NOMO-1 treated with dmso at 0.1 percent for 144 hours (cell line): ENCODE results near the gene PPP1R13B.
"Not testable (repeated sequence)": the region's sequence is repeated elsewhere in the genome, so short reads cannot be mapped to it uniquely, and the experiment has no call there.

Source experiments
- DNase-seq: peaks from one replicate; lab custom pipeline; 2025; ENCODE audit not compliant: unreplicated experiment; lab: John Stamatoyannopoulos, UW

Gene PPP1R13B

DNA sequence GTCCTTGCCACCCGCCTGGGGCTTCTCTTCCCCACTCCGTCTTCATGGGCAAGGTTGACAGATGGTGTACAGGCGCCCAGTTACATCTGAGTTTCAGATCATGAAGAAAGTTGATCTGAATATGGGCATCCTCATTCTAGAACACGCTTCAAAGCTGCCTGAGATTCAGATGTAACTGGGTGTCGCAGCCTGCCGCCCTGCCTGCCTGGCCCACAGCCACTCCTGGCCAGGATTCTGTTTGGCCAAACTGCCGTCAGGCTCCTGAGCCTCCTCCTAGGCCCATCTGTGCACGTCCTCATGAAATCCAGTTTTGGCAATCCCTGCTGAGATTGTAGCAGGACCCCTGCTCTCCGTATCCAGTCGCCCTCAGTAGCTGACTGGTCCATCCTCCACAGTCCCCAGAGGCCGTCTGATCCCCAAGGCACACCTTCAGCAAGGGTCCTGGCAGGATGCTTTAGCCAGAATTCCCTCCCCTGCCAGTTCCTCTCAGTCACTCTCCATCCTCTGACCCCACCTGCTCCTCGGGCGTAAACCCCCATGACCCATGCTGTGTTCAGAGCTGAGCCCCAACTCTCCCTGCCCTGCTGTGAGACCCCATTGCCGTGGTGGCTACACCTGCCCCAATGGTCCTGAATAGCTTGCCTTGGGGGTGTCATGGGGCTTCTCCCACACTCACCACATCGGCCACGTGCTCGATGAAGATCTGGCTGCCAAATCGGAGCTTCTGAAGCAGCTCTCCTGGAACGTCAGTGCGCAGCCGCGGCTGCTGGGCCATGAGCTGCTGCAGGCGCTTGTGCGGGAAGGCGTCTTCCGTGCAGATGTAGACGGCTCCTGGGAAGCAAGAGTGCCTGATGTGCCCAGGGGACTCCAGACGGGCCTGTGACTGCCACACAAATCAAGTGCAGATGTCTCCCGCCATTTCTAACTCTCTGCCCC is 144.6 kb downstream of the PPP1R13B start:
- no peak for DNase-seq

DNA sequence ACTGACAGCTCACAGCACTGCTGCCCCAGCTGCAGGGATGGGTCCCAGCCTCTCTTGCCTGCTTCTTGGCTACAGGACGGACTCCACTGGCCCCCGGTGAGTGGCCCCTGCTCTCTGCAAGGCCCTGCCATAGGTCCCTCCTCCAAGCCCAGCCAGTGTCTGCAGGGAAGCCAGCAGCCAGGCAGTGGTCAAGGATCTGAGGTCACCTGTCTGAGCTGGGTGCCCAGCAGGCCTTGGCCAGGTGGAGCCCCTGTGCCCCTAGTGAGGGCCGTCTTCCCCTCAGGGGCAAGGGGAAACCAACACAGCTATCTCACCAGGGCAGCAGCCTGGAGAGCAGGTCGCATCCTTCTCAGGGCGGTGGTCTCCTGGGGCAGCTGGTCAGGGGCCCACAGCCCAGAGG is 145.3 kb downstream of the PPP1R13B start:
- no peak for DNase-seq

DNA sequence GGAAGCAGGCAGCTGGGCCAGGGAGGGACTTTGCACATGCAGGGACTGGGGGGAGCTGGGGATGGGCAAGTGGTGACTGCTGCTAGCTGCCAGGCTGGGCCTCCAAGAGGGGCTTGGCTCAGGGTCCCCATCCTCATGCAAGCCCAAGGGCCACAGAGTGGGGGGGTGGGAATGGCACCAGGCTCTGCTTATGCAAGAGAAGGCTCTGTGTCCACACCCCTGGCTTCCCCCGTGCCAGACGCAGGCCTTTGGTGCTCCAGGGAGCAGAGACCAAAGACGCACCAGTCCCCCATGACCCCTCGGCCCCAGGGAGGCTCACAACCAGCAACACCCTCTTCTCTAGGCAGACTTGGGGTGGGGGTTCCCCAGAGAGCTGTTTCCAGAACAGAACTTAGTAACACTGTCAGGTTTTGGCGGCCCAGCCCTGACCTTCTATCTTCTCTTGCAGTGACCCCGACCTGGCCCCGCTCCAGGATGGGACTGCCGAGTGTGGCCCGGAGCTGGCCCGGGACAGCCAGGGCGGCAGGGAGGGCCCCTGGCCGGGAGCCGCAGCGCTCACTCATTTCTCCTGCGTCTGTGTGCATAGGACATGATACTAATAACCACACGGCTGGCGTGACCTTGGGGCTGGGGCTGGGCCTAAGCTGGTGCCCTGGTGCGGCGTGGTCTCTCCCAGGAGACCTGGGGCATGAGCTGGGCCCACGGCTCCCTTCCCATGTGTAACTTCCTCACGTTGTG is 146.5 kb downstream of the PPP1R13B start:
- DNase-seq = no peak

DNA sequence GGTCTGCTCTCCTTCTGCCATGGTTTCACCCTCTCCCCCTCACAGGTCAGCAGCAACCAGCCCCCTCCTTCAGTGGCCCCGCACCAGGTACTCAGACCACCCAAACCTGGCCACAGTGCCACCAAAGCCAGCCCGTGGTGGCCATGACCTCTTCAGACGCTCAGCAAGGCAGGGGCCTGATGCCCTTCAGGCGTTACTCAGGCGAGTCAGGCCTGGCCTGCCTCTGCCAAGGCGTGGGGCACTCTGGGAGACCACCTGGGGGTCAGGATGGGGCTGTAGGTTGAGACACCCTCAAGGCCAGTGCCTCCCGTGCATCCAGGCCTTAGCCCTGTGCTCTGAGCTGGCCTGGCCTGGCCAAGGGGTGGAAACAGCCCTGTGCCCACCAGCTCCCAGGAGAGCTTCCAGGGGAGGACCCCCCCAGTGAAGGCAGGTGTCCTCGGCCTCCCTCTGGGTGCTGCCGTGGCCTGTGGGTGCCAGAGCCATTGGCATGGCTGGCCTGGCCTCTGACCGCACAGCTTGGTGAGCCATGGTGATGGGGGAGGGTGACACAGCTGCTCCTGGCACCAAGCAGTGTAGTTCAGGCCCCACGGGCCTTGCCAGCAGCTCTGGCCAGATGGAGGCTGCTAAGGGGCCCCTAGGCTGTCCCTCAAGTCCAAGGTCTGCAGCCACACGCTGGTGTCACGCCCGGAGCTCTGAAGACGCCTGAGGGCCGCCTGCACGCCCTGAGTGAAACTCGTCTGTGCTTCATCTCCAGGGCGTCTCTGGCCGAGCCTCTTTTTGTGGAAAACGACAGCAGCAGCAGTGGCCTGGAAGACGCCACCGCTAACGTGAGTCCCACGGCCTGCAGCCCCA is 147.2 kb downstream of the PPP1R13B start:
- DNase-seq = no peak

- no peak for DNase-seq
Observed at GRCh38 chr14:103699261-103699661, 148.1 kb downstream of the PPP1R13B start.

- no peak for DNase-seq
Observed at GRCh38 chr14:103698380-103699260, 148.8 kb downstream of the PPP1R13B start.

- DNase-seq = no peak
Observed at GRCh38 chr14:103697603-103698379, 149.6 kb downstream of the PPP1R13B start.

GRCh38 chr14:103697206-103697602 is 150.2 kb downstream of the PPP1R13B start:
- DNase-seq = no peak

DNA sequence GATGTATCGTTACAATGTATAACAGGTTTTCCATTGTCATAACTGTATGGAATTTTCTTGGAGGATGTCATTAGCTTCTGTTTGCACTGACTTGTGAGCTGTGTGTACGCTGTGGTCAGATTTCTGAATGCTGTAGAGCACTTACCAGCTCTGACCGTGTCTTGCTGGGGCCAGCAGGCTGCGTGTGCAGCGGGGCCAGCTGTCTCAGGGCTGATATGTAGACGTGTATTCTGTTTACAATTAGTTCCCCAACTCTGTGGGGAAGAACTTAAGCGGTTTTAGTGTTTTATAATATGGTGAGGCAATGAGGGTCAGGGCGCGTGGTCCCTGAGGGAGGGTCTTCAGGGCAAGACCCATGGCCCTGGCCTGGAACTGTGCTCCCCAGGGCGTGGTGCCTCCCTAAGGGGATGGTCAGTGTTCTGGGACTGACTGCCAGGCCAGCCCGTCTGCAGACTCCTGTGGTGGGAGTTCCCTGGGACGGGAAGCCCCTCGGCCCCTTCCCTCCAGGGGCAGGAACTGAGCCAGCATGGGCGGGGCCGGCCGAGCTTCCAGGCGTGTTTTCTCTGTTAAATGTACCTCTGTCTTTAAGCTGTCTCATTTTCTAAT is 150.8 kb downstream of the PPP1R13B start:
- no peak for DNase-seq

DNA sequence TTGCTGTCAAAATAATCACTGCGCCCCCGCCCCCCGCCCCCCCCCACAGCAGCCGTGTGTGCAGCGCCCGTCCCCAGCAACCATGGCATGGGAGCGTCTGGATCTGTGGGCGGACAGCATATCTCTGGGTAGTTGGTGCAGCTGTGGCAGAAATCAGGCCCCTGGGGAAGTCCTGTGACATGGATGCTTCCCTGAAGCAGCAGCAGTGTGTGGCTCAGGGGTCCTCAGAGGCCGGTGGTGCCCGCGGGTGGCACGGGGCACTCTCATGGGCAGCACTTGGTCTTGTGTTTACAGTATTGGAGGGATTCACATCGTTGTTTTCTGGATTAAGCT is 151.3 kb downstream of the PPP1R13B start:
- no peak for DNase-seq

DNA sequence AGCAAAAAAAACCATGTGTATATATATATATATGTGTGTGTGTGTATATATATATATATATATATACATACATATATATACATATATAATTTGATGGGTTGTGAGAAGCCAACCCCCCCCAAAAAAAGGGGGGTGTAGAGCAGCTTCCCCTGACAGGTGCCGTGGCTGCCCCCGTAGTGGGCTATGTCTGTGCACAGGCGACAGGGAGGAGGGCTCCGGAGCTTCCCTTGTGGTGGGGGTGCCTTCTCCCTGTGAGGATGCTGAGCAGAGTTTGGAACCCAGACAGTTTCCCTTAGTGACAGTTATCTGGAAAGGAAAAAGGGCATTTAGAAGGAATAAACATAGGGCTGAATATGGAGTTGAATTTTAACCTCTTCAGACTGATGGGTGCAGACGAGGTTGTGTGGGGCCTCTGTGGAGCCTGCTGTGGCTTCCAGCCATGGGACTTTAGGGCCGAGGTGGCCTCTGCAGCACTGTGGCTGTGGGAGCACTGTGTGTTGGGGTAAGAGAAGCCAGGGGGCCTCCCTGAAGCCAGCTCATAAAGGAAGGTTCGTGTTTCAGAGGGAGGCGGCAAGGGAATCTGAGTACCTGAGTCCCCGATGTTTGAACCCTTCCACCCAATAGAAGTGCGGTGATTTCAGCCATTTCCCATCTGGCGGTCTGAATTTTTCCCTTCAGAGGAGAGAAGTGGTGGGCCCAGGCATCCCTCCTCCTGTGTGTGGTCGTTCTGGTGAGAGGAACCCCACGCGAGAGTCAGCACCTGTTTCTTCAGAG is 151.9 kb downstream of the PPP1R13B start:
- DNase-seq = no peak

DNA sequence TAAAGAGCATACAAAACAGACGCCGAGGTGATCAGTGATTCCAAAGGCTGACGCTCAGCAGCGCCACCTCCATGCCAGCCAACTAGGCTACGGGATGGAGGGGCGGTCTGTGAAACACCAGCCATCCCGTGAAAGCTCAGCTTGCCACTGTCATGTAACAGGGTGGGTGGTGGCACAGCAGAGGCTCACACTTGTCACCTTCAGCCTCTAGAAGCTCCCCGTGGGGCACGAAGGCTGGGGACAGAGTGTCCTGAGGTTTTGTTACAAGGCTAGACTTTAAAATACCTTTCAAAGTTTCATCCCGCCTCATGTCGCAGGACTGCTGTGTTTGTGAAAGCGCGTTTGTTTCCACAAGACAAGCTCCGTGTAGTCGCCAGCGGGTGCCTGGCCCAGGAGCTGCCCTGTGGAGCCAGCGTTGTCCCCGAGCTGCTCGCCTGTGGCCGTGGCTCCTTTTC is 152.8 kb downstream of the PPP1R13B start:
- no peak for DNase-seq

- no peak for DNase-seq
Observed at GRCh38 chr14:103693515-103693914, 153.9 kb downstream of the PPP1R13B start.

GRCh38 chr14:103692871-103693270 is 154.5 kb downstream of the PPP1R13B start:
- DNase-seq = no peak

DNA sequence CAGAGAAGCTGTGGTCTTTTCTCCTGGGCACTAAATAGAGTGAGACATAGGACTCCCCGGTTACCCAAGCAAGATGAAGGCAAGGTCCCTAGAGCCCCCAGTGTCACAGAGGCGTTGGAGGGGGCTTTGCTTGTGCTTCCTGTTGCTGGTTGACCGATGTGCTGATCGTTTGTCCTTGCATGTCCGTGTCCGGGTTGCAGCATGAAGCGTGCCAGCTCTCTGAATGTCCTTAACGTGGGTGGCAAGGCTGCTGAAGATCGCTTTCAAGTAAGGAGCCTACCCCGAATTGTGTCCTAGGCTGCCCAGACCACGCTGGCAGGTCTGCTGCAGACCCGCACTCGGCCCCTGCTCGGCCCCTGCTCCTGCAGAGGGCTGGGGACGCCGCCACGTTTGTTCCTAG is 155.2 kb downstream of the PPP1R13B start:
- no peak for DNase-seq

- not testable (repeated sequence) for DNase-seq
Observed at GRCh38 chr14:103691655-103692054, 155.7 kb downstream of the PPP1R13B start.

GRCh38 chr14:103690332-103690731 is 157.0 kb downstream of the PPP1R13B start:
- DNase-seq = no peak
